Right cardiac atrium (tissue), 5 donors: ENCODE results near the gene ATP6V0E2. TPM values are rescaled to one million over a fixed set of nuclear protein-coding genes. Genes with fewer than 3 reads are reported as not detected.

Experiments
- ATAC-seq, 2 donors: fragments of 200-7000 bp; cut with Tn5 transposase; one replicate each; pipeline versions ENCODE4 v1.8.0 to v1.9.1; 2020; ENCODE audit warnings: moderate library complexity in 2 of 2, mild to moderate bottlenecking in 1 of 2
- DNase-seq, 3 donors: peaks; one replicate each; pipeline ENCODE4 v3.0.0-alpha.2; 2020
- H3K27ac ChIP-seq: one replicate; pipeline ENCODE4 v1.5.1; 2013; ENCODE audit warnings: mild to moderate bottlenecking, low read length, control low read depth, moderate library complexity
- H3K27me3 ChIP-seq: one replicate; pipeline ENCODE4 v1.6.1; 2013; ENCODE audit not compliant: control insufficient read depth, insufficient read depth
- H3K4me1 ChIP-seq: one replicate; pipeline ENCODE4 v1.6.1; 2013; ENCODE audit warnings: low read length; ENCODE audit not compliant: control insufficient read depth, insufficient read depth
- H3K4me3 ChIP-seq: one replicate; pipeline ENCODE4 v1.5.1; 2013; ENCODE audit warnings: low read length, control low read depth
- H3K9me3 ChIP-seq: one replicate; pipeline ENCODE4 v1.6.1; 2013; ENCODE audit warnings: low read length; ENCODE audit not compliant: control insufficient read depth
- WGBS: extraction: QIAGEN DNeasy Blood & Tissue Kit; methylation state at CpG from one replicate; pipeline ENCODE4 v1.1.7; 2013; 5-methylcytosine and 5-hydroxymethylcytosine counted together
- intact Hi-C, 4 donors: fragments of 100-400 bp; cut with DNase I; formaldehyde crosslinking; loops; one replicate each; pipeline versions ENCODE4 v1.11.0 to v1.14.0; 2022 to 2023
- polyA plus RNA-seq: library from polyadenylated mRNA; stranded (reverse); fragments of 200-250 nt; gene quantifications from one replicate; pipeline ENCODE4 v1.2.3, GENCODE V29; 2013
- total RNA-seq, 4 donors: library from RNA; stranded (reverse); fragmentation: NEBNext Ultra II Directional; extraction: Animal tissue kit (Norgen Biotek cat#: 25700); gene quantifications; one replicate each; pipeline ENCODE4 v1.2.1, GENCODE V29; 2021
- donor health status: healthy with polysubstance abuse.
- donor health status: DM: no; HTN: yes; CAD: no.
- donor health status: DM: no; HTN: no; CAD: no.
- donor health status: DM: no; HTN: yes; CAD: no; lungs with severe emphysema.
- donor health status: DM: yes; HTN: yes; CAD: no.

Gene ATP6V0E2
- total and polyA plus RNA-seq, 5 donors, result 53.0 to 113 (median 66.5) TPM

DNA sequence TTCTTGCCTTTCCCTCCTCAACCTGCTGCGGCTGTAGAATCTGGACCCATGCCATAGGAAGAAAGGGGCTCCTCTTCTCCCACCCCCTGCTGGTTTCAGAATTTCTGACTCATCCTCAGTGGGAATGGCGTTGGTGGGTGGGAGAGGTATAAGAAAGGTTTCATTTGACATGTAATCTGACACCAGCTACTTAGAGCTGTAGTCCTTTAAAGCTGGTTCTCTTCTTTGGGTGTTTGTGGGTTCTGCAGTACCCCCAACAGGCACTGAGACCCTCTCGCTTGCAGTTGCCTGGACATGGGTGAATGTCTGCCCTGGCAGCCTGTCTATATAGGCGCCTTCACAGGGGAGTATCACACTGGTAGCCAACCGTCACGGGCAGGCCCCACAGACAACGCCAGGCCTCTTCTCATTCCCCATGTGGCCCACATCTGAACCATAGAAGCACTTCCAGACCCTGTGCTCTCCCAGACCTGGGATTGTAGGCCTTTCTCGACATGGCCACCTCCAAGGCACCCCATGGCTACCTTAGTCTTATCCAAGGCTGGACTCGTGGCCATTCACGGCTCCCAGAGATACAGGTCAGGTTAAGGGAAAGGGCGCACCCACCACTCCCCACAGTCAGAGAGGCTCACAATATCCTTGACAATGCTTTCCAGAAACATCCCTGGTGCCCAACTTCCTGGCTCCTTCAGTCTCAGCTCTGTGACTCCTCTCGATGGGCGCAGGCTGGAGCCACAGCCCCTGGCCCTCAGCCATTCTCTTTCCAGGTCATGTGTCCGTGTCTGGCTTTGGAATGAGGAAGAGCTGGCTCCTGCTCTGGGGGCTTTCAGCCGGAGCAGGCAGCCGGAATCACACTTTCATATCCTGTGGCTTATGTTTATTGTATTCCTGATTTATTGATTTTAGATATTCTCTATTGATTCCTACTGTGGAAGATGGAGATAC lies 18.1 kb upstream of the ATP6V0E2 start:
- DNase-seq (peak in 2 of 3 donors; percentile 59 to 69), ATAC-seq (peak; percentile 53 to 62)
- Histone ChIP-seq H3K4me1 (peaks cover 9% of the 10 kb centered on the region), H3K4me3 (no peak overlapping the region), H3K27me3 (no peaks in the 10 kb centered on the region), H3K27ac (no peak overlapping the region), H3K9me3 (no peaks in the 10 kb centered on the region)
- intact Hi-C loops, result no loop called here
- 64% methylated on average over 16 of the region's 16 CpGs for WGBS

DNA sequence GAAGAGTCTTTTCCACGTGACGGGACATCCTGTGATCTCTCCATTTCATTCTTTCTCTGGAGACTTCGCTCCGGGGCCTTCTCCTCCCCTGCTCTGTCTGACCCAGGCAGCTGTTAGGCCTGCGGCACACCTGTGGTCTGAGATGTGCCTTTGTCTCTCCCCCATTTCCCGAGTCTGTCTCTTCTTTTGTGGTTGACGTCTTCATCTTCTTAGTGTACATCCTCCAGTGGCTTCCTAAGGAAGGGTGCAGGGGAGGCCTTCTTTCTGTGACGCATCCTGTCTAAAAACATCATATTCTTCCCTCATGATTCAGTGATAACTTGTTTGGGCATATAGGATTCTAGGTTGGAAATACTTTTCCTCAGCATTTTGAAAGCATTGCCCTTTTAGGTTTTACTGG lies 17.2 kb upstream of the ATP6V0E2 start:
- Histone ChIP-seq H3K27me3 (no peaks in the 10 kb centered on the region), H3K4me1 (peaks cover 9% of the 10 kb centered on the region), H3K9me3 (no peaks in the 10 kb centered on the region), H3K4me3 (no peak overlapping the region), H3K27ac (no peak overlapping the region)
- no peak for ATAC-seq
- intact Hi-C loops, result no loop called here
- DNase-seq, result peak in 1 of 3 donors; percentile 12
- WGBS, result 78% methylated on average over 8 of the region's 8 CpGs

GRCh38 chr7:149859369-149859768 lies 14.4 kb upstream of the ATP6V0E2 start:
- peak in 1 of 3 donors; percentile 9 for DNase-seq
- H3K27ac ChIP-seq, result no peak overlapping the region
- no peak for ATAC-seq
- no peak overlapping the region for H3K4me3 ChIP-seq
- WGBS, result 89% methylated on average over 6 of the region's 6 CpGs
- H3K4me1 ChIP-seq, result peaks cover 9% of the 10 kb centered on the region
- no peaks in the 10 kb centered on the region for H3K9me3 ChIP-seq
- H3K27me3 ChIP-seq, result no peaks in the 10 kb centered on the region
- intact Hi-C loops, result no loop called here

GRCh38 chr7:149859876-149860275 lies 13.9 kb upstream of the ATP6V0E2 start:
- no peak overlapping the region for H3K4me3 ChIP-seq
- ATAC-seq (no peak), DNase-seq (no peak)
- H3K27ac ChIP-seq, result no peak overlapping the region
- no peaks in the 10 kb centered on the region for H3K27me3 ChIP-seq
- H3K4me1 ChIP-seq, result peaks cover 4% of the 10 kb centered on the region
- H3K9me3 ChIP-seq, result no peaks in the 10 kb centered on the region
- intact Hi-C loops, result no loop called here
- 93% methylated on average over 4 of the region's 4 CpGs for WGBS

- H3K27ac ChIP-seq, result no peak overlapping the region
- peak in 2 of 3 donors; percentile 63 to 65 for DNase-seq
- no peaks in the 10 kb centered on the region for H3K4me1 ChIP-seq
- H3K9me3 ChIP-seq, result no peaks in the 10 kb centered on the region
- 78% methylated on average over 45 of the region's 45 CpGs for WGBS
- intact Hi-C loops, result no loop called here
- no peaks in the 10 kb centered on the region for H3K27me3 ChIP-seq
- H3K4me3 ChIP-seq, result no peak overlapping the region
- no peak for ATAC-seq
Measured at GRCh38 chr7:149860821-149861727, 12.7 kb upstream of the ATP6V0E2 start.

GRCh38 chr7:149861728-149862045 lies 12.1 kb upstream of the ATP6V0E2 start:
- ATAC-seq (no peak), DNase-seq (peak in 1 of 3 donors; percentile 46)
- Histone ChIP-seq H3K9me3 (no peaks in the 10 kb centered on the region), H3K27ac (no peak overlapping the region), H3K4me3 (no peak overlapping the region), H3K4me1 (no peaks in the 10 kb centered on the region), H3K27me3 (no peaks in the 10 kb centered on the region)
- 94% methylated on average over 16 of the region's 16 CpGs for WGBS
- intact Hi-C loops, result no loop called here

GRCh38 chr7:149862156-149862555 lies 11.6 kb upstream of the ATP6V0E2 start:
- WGBS, result 94% methylated on average over 18 of the region's 18 CpGs
- Histone ChIP-seq H3K27ac (no peak overlapping the region), H3K9me3 (no peaks in the 10 kb centered on the region), H3K27me3 (no peaks in the 10 kb centered on the region), H3K4me1 (no peaks in the 10 kb centered on the region), H3K4me3 (no peak overlapping the region)
- intact Hi-C loops, result no loop called here
- DNase-seq (peak in 1 of 3 donors; percentile 50), ATAC-seq (no peak)

GRCh38 chr7:149863500-149863899 lies 10.3 kb upstream of the ATP6V0E2 start:
- no peaks in the 10 kb centered on the region for H3K27me3 ChIP-seq
- intact Hi-C loops, result no loop called here
- peaks cover 1% of the 10 kb centered on the region for H3K4me1 ChIP-seq
- H3K27ac ChIP-seq, result no peak overlapping the region
- ATAC-seq, result no peak
- WGBS, result 91% methylated on average over 4 of the region's 4 CpGs
- no peak overlapping the region for H3K4me3 ChIP-seq
- peak in 1 of 3 donors; percentile 6 for DNase-seq
- H3K9me3 ChIP-seq, result no peaks in the 10 kb centered on the region

DNA sequence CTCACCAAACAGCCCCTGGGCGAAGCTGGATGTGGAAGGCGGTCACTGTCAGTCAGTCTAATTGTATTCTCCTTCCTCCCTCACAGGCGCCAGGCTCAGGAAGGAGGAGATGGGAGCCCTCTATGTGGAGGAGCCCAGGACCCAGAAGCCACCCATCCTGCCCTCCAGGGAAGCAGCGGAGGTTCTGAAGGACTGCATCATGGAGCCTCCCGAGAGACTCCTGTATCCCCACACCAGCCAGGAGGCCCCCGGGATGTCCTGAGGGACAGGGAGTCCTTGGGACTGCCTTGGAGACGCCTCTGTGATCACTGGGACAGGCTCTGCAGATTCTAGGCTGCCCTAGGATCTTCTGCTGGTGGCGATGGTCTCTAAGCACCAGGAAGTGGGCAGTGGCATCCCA lies 9.7 kb upstream of the ATP6V0E2 start:
- no peaks in the 10 kb centered on the region for H3K9me3 ChIP-seq
- DNase-seq, result peak in 1 of 3 donors; percentile 23
- no peak overlapping the region for H3K27ac ChIP-seq
- peaks cover 3% of the 10 kb centered on the region for H3K4me1 ChIP-seq
- WGBS, result 93% methylated on average over 8 of the region's 8 CpGs
- intact Hi-C loops, result no loop called here
- no peak overlapping the region for H3K4me3 ChIP-seq
- H3K27me3 ChIP-seq, result no peaks in the 10 kb centered on the region
- ATAC-seq, result no peak

DNA sequence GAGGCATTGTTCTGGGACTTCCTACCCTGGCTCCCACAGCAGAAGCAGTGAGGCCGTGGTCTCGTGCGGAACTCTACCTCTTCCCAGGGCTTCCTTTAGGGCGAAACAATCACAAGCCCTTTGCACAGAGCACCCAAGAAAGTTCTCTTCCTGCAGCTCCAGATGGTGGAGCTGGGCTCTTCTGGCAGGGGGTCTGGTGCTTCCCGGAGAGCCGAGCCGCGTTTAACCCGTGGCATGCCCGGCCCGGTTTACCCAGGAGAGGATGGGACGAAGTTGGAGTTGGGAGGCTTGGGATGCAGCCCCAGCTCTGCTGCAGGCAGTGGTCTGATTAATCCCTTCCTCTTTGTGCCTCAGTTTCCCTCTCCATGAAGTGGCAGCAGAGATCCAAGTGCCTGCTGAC lies 9.0 kb upstream of the ATP6V0E2 start:
- intact Hi-C loops, result no loop called here
- no peak overlapping the region for H3K27ac ChIP-seq
- DNase-seq, result peak in 1 of 3 donors; percentile 23
- H3K4me1 ChIP-seq, result peaks cover 3% of the 10 kb centered on the region
- no peaks in the 10 kb centered on the region for H3K9me3 ChIP-seq
- no peak overlapping the region for H3K4me3 ChIP-seq
- ATAC-seq, result no peak
- H3K27me3 ChIP-seq, result no peaks in the 10 kb centered on the region
- WGBS, result 96% methylated on average over 12 of the region's 12 CpGs

DNA sequence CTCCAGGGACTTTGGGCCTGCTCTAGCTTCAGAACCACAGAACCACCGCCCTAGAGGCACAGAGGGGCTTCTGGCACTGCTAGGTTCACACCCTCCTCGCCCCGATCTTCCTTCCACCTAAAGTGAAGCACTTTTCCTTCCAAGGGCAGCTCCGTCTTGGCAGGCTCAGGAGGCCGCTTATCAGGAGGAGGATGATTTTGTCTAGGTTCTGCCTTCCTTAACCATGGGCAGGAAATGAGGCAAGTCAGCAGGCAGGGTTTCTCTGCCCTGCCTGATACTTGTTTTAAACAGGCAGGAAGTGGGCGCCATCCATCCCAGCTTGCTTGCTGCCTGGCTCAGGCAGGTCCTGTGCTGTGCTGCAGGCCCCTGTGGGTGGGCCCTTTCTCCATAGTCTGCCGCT lies 8.3 kb upstream of the ATP6V0E2 start:
- intact Hi-C loops, result no loop called here
- Histone ChIP-seq H3K27me3 (no peaks in the 10 kb centered on the region), H3K4me1 (peaks cover 3% of the 10 kb centered on the region), H3K27ac (no peak overlapping the region), H3K4me3 (no peak overlapping the region), H3K9me3 (no peaks in the 10 kb centered on the region)
- ATAC-seq (peak in 1 of 2 donors; percentile 46), DNase-seq (peak in 1 of 3 donors; percentile 59)
- 66% methylated on average over 7 of the region's 7 CpGs for WGBS
